Testis (tissue), 2 donors: ENCODE data around the gene KRT28.

Experiments used
- CTCF ChIP-seq, 3 experiments: fragments of 450-650 bp in 2 of 3; fragments of 200-600 bp in 1 of 3; sonication (generic) in 1 of 3; IDR thresholded peaks; one replicate each; pipeline ENCODE4 v1.5.1; 2016 to 2019; ENCODE audit warnings: antibody characterized with exemption in 3 of 3, mild to moderate bottlenecking in 2 of 3, moderate library complexity in 1 of 3
- POLR2A ChIP-seq: fragments of 450-650 bp; IDR thresholded peaks from one replicate; pipeline ENCODE4 v1.6.1; 2017; ENCODE audit warnings: antibody characterized with exemption, mild to moderate bottlenecking, moderate library complexity

- TF ChIP-seq CTCF (IDR thresholded peaks at IDR 0.05) (no peak), POLR2A (no peak)
Observed at GRCh38 chr17:40763752-40764151, 36.0 kb downstream of the KRT28 start.
